ENCODE measurements around the gene PAPPA2.

GRCh38 chr1:176854758-176855745 lies 392.1 kb downstream of the PAPPA2 start:
- no peak for TF ChIP-seq POLR2AphosphoS5 (IDR thresholded peaks at IDR 0.05)
- TF ChIP-seq POLR2A (IDR thresholded peaks at IDR 0.05): no peak
- TF ChIP-seq, protein P1, sequence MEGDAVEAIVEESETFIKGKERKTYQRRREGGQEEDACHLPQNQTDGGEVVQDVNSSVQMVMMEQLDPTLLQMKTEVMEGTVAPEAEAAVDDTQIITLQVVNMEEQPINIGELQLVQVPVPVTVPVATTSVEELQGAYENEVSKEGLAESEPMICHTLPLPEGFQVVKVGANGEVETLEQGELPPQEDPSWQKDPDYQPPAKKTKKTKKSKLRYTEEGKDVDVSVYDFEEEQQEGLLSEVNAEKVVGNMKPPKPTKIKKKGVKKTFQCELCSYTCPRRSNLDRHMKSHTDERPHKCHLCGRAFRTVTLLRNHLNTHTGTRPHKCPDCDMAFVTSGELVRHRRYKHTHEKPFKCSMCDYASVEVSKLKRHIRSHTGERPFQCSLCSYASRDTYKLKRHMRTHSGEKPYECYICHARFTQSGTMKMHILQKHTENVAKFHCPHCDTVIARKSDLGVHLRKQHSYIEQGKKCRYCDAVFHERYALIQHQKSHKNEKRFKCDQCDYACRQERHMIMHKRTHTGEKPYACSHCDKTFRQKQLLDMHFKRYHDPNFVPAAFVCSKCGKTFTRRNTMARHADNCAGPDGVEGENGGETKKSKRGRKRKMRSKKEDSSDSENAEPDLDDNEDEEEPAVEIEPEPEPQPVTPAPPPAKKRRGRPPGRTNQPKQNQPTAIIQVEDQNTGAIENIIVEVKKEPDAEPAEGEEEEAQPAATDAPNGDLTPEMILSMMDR (IDR thresholded peaks at IDR 0.05): no peak

Data from stomach (tissue), 4 donors.